NCI-H345 treated with DMSO at 0.1 percent for 48 hours (cell line): ENCODE results near the gene BAG5.

ENCODE experiments used
- DNase-seq: peaks from one replicate; lab custom pipeline; 2025; ENCODE audit not compliant: unreplicated experiment; lab: John Stamatoyannopoulos, UW

The BAG5 gene

DNA sequence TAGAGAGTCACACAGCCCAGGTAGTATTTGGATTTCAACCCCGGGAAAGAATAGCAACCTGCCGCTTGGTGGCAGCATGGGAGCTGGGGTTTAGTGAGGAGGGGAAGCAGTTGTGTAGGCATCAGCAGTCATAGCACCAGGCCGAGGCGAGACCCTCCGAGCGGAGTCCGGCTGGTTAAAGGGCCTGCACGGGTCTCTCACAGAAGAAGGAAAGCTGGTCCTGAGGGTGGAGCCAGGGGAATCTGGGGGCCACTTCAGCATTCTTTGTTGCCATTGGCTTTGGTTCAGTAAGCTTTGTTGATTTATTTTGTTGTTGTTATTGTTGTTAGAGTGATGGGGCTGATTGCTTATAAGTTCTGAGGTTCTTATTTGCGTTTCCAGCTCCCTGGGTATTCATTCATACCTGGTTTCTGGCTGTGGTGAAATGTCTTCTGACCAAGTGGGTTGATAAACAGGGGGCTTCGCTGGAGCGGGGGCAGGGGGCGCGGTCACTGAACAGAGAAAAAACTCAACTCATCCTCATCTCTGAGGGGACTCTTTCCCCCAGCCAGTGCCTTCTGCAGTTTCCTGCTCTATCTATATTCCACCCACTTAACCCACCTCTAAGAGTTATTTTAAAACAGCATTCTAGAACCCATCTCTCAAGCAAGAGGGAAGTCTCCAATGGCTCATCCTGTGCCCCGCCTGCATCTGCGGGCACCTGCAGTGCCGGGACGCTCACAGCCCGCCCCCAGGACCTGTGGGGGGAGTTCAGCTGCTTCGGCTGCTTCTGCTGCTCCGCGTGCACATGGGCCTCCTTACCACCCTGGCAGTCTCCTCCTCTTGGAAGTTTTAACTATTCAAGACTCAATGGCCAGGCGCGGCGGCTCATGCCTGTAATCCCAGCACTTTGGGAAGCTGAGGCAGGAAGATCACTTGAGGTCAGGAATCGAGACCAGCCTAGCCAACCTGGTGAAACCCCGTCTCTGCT is 51.4 kb downstream of the BAG5 start:
- no peak for DNase-seq

DNA sequence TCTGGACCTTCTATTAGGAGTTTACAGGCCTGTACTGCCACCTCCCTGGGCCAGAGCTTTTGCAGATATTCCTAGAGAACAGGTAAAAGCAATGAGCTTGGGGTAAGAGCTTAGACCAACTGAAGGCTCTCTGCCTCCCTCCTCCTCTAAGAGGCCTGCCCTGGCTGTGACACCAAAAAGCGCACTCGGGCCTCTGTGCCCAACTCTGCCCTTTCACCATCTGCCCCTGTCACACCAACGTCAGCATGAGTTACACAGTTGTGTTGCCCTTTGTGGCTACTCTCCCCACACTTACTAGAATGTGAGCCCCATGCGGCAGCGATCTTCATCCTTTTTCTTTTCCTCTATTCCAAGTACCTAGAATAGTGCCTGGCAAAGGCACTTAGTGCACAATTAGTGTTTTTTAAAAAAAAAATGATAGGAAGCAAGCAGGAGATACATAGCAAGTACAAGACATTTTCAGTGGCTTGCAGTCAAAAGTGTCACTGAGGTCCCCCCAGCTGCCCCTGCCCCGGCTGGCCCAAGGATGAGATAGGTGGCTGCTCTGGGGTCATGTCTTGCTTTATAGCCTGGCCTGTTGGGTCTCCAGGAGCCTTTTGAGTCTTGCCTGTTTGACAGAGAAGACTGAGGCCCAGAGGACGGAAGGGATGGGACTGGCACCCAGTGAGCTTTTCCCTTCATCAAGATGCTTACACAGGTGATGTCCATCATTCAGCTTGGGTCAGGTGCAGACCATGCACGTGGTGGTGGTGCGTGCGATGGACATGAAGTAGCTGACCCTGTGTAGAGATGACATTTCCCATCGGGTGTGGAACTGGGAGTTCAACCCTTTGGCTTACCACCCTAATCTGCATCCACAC is 52.4 kb downstream of the BAG5 start:
- no peak for DNase-seq

DNA sequence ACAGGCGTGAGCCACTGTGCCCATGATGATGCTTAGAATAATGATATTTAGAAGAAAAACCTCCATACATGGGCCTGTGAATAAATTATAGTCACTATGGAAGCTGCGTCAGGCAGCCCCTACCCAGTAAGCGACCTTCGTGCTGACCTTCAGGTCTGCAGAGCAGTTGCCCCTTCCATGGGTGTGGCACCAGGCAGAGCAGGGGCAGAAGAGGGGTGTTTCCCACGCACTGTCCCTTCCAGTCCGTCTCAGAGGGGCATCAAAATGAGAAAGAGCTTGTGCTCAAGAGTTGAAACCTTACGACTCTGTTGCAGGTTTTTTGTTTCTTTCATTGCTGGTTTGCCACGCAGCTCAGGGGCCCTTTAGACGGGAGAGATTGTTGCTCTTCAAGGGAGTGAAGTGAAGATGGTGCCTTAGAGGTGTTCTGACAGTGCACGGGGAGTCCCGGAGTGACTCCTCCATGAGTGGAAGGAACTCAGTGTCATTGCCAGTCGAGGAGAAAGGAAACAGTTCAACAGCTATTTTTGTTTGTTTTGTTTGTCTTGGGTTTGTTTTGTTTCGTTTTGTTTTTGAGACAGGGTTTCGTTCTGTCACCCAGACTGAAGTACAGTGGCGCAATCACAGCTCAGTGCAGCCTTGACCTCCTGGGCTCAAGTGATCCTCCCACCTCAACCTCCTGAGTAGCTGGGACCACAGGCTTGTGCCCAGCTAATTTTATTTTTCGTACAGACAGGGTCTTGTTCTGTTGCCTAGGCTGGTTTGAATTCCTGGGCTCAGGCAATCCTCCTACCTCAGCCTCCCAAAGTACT is 53.7 kb downstream of the BAG5 start:
- DNase-seq, result no peak

DNA sequence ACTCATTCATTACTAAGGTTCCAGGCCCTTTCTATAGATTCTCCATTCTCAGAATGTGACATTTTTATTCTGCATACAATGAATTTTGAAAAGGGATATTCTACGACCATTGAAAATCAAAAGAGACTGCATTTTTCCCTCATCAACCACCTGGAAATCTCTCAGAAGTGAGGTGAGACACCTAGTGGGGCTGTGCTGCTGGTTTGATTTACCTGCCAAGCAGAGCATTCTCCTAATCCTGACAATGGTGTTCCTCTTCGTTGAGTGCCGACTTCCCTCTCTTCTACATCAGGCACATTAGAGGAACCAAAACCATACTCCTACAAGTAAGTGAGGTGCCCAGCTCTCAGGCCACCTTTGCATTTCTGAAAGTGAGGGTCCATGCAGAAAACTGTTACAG is 54.7 kb downstream of the BAG5 start:
- DNase-seq, result no peak
